Endothelial cell of umbilical vein (primary cell): ENCODE measurements around the gene DIAPH2. TPM values are rescaled to one million over a fixed set of nuclear protein-coding genes. Genes with fewer than 3 reads are reported as not detected.

ENCODE experiments used
- BruUV-seq: library from RNA; stranded (reverse); fragments of 400-500 nt; replicated peaks from 2 replicates; lab custom pipeline; 2021; lab: Mats Ljungman, UMichigan
- CTCF ChIA-PET: fragments of 300-600, 350-600 bp; sonication (Branson Sonifier 250); formaldehyde crosslinking; loops from one replicate; lab custom pipeline; 2021; ENCODE audit warnings: antibody characterized with exemption, inconsistent platforms; lab: Charles Lee
- POLR2A ChIA-PET: fragments of 300-600, 350-600 bp; sonication (Branson Sonifier 250); formaldehyde crosslinking; loops from one replicate; lab custom pipeline; 2021; ENCODE audit warnings: antibody characterized with exemption, inconsistent platforms; lab: Charles Lee
- DNase-seq: peaks from one replicate; pipeline ENCODE4 v3.0.0-alpha.2; 2011; ENCODE audit warnings: low read depth, low spot score
- FAIRE-seq: peaks from 2 replicates; lab custom pipeline; 2011; peaks lifted over from hg19 to GRCh38; lab: Jason Lieb, UNC
- H2AFZ ChIP-seq: 2 replicates; pipeline ENCODE4 v1.6.0; 2012; ENCODE audit warnings: low read depth, low read length, control low read depth, inconsistent platforms
- H3K27ac ChIP-seq: 2 replicates; pipeline ENCODE4 v1.5.1; 2011; ENCODE audit warnings: low read depth, mild to moderate bottlenecking, control low read depth, low read length, moderate library complexity; ENCODE audit not compliant: insufficient read depth
- H3K27me3 ChIP-seq, 2 experiments: 2 replicates each; pipeline versions ENCODE4 v1.6.0 to v1.6.1; 2011; ENCODE audit warnings: low read length in 2 of 2, mixed read lengths in 1 of 2; ENCODE audit not compliant: control insufficient read depth in 2 of 2, insufficient read depth in 2 of 2
- H3K36me3 ChIP-seq, 2 experiments: 2 replicates in 1 of 2; 3 replicates in 1 of 2; pipeline ENCODE4 v1.5.1; 2011; ENCODE audit warnings: low read length in 2 of 2, mild to moderate bottlenecking in 1 of 2, moderate library complexity in 1 of 2; ENCODE audit not compliant: control insufficient read depth in 2 of 2, insufficient read depth in 2 of 2; ENCODE audit errors: extremely low read depth in 1 of 2
- H3K4me1 ChIP-seq: 3 replicates; pipeline ENCODE4 v1.5.1; 2011; ENCODE audit warnings: mild to moderate bottlenecking, low read length; ENCODE audit not compliant: control insufficient read depth, insufficient read depth; ENCODE audit errors: extremely low read depth
- H3K4me2 ChIP-seq: 2 replicates; pipeline ENCODE4 v1.6.1; 2011; ENCODE audit warnings: low read length, control low read depth, mixed read lengths; ENCODE audit not compliant: insufficient read depth
- H3K4me3 ChIP-seq, 3 experiments: fragments of 200-600 bp in 1 of 3; sonication (generic), shearing (Covaris generic) in 1 of 3; replicated peaks in 1 of 3; 2 replicates each; pipeline ENCODE4 v1.5.1; 2011 to 2016; ENCODE audit warnings: control low read depth in 3 of 3, low read length in 3 of 3, mild to moderate bottlenecking in 2 of 3, inconsistent platforms in 1 of 3, low read depth in 1 of 3, moderate library complexity in 1 of 3; ENCODE audit not compliant: insufficient read depth in 1 of 3
- H3K79me2 ChIP-seq: 2 replicates; pipeline ENCODE4 v1.6.0; 2012; ENCODE audit warnings: low read length, inconsistent platforms; ENCODE audit not compliant: control insufficient read depth, insufficient read depth
- H3K9ac ChIP-seq: replicated peaks from 2 replicates; pipeline ENCODE3; 2011; ENCODE audit warnings: low read length, control low read depth; ENCODE audit not compliant: insufficient read depth; ENCODE audit errors: extremely low read depth
- H3K9me1 ChIP-seq: replicated peaks from 3 replicates; pipeline ENCODE4 v1.6.0; 2011; ENCODE audit warnings: mild to moderate bottlenecking, low read length; ENCODE audit not compliant: control insufficient read depth, insufficient read depth; ENCODE audit errors: extremely low read depth
- H3K9me3 ChIP-seq: replicated peaks from 2 replicates; pipeline ENCODE4 v1.5.1; 2012; ENCODE audit warnings: low read length, inconsistent platforms; ENCODE audit not compliant: control insufficient read depth, insufficient read depth
- H4K20me1 ChIP-seq: replicated peaks from 2 replicates; pipeline ENCODE3; 2011; ENCODE audit warnings: mild to moderate bottlenecking, low read length; ENCODE audit not compliant: control insufficient read depth, insufficient read depth; ENCODE audit errors: extremely low read depth
- EZH2 ChIP-seq: IDR thresholded peaks from 2 replicates; pipeline ENCODE4 v1.6.1; 2012; ENCODE audit warnings: borderline replicate concordance, low read depth, mild to moderate bottlenecking, moderate library complexity, low read length, inconsistent platforms; ENCODE audit not compliant: severe bottlenecking
- FOS ChIP-seq: IDR thresholded peaks from 2 replicates; pipeline ENCODE4 v1.6.1; 2011; ENCODE audit warnings: mild to moderate bottlenecking, low read length, moderate library complexity, borderline replicate concordance; ENCODE audit not compliant: insufficient read depth
- GATA2 ChIP-seq: IDR thresholded peaks from 2 replicates; pipeline ENCODE4 v1.7.0; 2011; ENCODE audit warnings: low read depth, mild to moderate bottlenecking, moderate library complexity, mixed read lengths, low read length; ENCODE audit not compliant: insufficient read length, insufficient read depth
- JUN ChIP-seq: IDR thresholded peaks from 2 replicates; pipeline ENCODE4 v1.6.1; 2011; ENCODE audit warnings: borderline replicate concordance, low read depth; ENCODE audit not compliant: insufficient read length, insufficient read depth
- MYC ChIP-seq: IDR thresholded peaks from one replicate; pipeline ENCODE4 v1.6.1; 2011; ENCODE audit warnings: mild to moderate bottlenecking, low read depth, low read length
- POLR2A ChIP-seq: IDR thresholded peaks from 2 replicates; pipeline ENCODE4 v1.6.1; 2012; ENCODE audit warnings: low read depth, mild to moderate bottlenecking, control low read depth, low read length
- POLR2AphosphoS5 ChIP-seq: IDR thresholded peaks from 2 replicates; pipeline ENCODE4 v1.6.1; 2012; ENCODE audit warnings: low read depth, mild to moderate bottlenecking, control low read depth, low read length, moderate library complexity; ENCODE audit not compliant: insufficient read depth
- dilution Hi-C: fragments of 300-500 bp; cut with MboI; formaldehyde crosslinking; loops from one replicate; pipeline ENCODE4 v1.15.0; 2019; ENCODE audit warnings: low sequenced_read_pairs; ENCODE audit not compliant: extremely low pct_ligation_motif_present
- intact Hi-C: fragments of 100-400 bp; cut with micrococcal nuclease; formaldehyde crosslinking; loops from one replicate; pipeline ENCODE4 v1.10.0; 2022
- polyA plus RNA-seq, 4 experiments: library from polyadenylated mRNA; depleted of rRNA in 3 of 4; stranded (reverse) in 3 of 4; unstranded in 1 of 4; fragments of >200 nt; gene quantifications; 2 replicates each; pipeline versions ENCODE4 v1.2.1 to v1.2.3, GENCODE V29; 2011 to 2012; ENCODE audit warnings: missing spikeins in 1 of 4
- total RNA-seq: library from RNA; stranded (reverse); gene quantifications from 2 replicates; pipeline ENCODE4 v1.2.3, GENCODE V29; 2021
- TF ChIP-seq, protein P1 (sequence below): IDR thresholded peaks from 2 replicates; pipeline ENCODE4 v1.6.1; 2011; ENCODE audit not compliant: insufficient read depth, insufficient read length
- TF ChIP-seq, protein P2 (sequence below), 2 donors: IDR thresholded peaks; 1 replicate in 1 of 2; 2 replicates in 1 of 2; pipeline ENCODE4 v1.5.1; 2011; ENCODE audit warnings: low read length in 2 of 2, mild to moderate bottlenecking in 2 of 2, moderate library complexity in 2 of 2, control low read depth in 1 of 2, inconsistent platforms in 1 of 2, low read depth in 1 of 2; ENCODE audit not compliant: insufficient read depth in 1 of 2; ENCODE audit errors: extremely low read depth in 1 of 2

The DIAPH2 gene
- total and polyA plus RNA-seq, 2 donors (not counting 3 experiments of a cell fraction or from before 2014, with no cell fraction given) = 3.0 to 30.0 TPM

DNA sequence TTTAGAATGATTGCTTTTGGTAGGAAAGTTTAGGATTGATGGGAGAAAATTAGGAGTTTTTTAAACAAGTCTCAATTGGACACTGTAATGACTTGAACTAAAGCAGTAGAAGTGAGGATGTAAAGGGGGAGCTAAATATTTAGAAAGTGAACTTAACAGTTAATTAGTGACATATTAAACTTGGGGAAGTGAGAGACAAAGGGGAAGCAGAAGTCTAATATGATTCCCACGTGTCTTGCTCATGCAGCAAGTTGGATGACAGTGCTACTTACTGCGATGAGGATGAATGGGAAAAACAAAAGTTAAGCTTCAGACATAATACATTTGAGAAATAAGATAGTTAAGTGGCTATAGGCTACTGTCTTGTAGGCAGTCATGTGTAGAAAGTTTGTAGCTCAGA lies 309.5 kb downstream of the DIAPH2 start:
- no peaks in the 10 kb centered on the region for H3K9me3 ChIP-seq
- ChIA-PET POLR2A (no interaction called here), CTCF (no interaction called here)
- H4K20me1 ChIP-seq = no peaks in the 10 kb centered on the region
- intact Hi-C loops = no loop called here
- dilution Hi-C loops = no loop called here
- no peak for DNase-seq
- TF ChIP-seq FOS = no peak
- no peak for TF ChIP-seq JUN
- TF ChIP-seq POLR2AphosphoS5 = no peak
- no peak for TF ChIP-seq GATA2
- no peak for TF ChIP-seq MYC
- TF ChIP-seq, protein P1, sequence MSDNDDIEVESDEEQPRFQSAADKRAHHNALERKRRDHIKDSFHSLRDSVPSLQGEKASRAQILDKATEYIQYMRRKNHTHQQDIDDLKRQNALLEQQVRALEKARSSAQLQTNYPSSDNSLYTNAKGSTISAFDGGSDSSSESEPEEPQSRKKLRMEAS = no peak
- TF ChIP-seq, protein P2, sequence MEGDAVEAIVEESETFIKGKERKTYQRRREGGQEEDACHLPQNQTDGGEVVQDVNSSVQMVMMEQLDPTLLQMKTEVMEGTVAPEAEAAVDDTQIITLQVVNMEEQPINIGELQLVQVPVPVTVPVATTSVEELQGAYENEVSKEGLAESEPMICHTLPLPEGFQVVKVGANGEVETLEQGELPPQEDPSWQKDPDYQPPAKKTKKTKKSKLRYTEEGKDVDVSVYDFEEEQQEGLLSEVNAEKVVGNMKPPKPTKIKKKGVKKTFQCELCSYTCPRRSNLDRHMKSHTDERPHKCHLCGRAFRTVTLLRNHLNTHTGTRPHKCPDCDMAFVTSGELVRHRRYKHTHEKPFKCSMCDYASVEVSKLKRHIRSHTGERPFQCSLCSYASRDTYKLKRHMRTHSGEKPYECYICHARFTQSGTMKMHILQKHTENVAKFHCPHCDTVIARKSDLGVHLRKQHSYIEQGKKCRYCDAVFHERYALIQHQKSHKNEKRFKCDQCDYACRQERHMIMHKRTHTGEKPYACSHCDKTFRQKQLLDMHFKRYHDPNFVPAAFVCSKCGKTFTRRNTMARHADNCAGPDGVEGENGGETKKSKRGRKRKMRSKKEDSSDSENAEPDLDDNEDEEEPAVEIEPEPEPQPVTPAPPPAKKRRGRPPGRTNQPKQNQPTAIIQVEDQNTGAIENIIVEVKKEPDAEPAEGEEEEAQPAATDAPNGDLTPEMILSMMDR (IDR thresholded peaks at IDR 0.05; ENCODE audit: extremely low read depth in 1 of 2, insufficient read depth in 1 of 2, low read depth in 1 of 2, low read length in 2 of 2) = no peak
- TF ChIP-seq POLR2A = no peak
- TF ChIP-seq EZH2 = no peak
- no peaks in the 10 kb centered on the region for H3K9me1 ChIP-seq
- no peak overlapping the region for H3K4me3 ChIP-seq
- no peaks in the 10 kb centered on the region for H3K79me2 ChIP-seq
- no peak overlapping the region for H2AFZ ChIP-seq
- H3K27me3 ChIP-seq = no peaks in the 10 kb centered on the region
- BruUV-seq = no TSS peak
- no peaks in the 10 kb centered on the region for H3K4me1 ChIP-seq
- no peak overlapping the region for H3K4me2 ChIP-seq
- no peak for FAIRE-seq
- H3K36me3 ChIP-seq = no peaks in the 10 kb centered on the region
- no peak overlapping the region for H3K9ac ChIP-seq
- H3K27ac ChIP-seq = no peak overlapping the region
